Esophagus squamous epithelium (tissue), 4 donors: ENCODE measurements around the gene SMTN.

Source experiments
- POLR2A ChIP-seq, 4 donors: fragments of 450-650 bp; IDR thresholded peaks; one replicate each; pipeline ENCODE4 v1.6.1; 2017; ENCODE audit warnings: antibody characterized with exemption in 4 of 4, mild to moderate bottlenecking in 4 of 4, moderate library complexity in 3 of 4
- TF ChIP-seq, protein P1 (sequence below), 6 experiments: fragments of 450-650 bp in 4 of 6; fragments of 200-600 bp in 2 of 6; sonication (generic) in 2 of 6; IDR thresholded peaks; one replicate each; pipeline ENCODE4 v1.5.1; 2016 to 2019; ENCODE audit warnings: antibody characterized with exemption in 6 of 6, mild to moderate bottlenecking in 4 of 6, moderate library complexity in 4 of 6

DNA sequence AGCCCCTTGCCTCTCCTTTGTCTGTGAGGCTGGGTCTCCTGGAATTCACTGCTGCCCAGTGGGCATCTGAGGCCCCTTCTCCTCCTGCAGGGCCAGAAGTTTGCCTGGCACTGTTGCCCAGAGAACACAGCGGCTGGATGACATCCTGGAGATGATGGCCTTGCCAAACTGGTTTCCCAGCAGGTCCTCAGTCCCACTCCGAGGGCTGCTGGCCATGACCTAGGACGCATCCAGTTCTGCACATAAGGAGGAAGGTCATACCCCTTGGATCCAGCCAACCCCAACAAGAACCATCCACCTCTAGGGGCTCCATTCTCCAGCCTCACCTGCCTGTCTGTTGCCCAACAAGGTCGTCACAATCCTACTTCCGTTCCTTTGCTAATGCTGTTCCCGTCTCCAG lies 3.4 kb upstream of the SMTN start:
- TF ChIP-seq POLR2A (IDR thresholded peaks at IDR 0.05), result no peak
- TF ChIP-seq, protein P1, sequence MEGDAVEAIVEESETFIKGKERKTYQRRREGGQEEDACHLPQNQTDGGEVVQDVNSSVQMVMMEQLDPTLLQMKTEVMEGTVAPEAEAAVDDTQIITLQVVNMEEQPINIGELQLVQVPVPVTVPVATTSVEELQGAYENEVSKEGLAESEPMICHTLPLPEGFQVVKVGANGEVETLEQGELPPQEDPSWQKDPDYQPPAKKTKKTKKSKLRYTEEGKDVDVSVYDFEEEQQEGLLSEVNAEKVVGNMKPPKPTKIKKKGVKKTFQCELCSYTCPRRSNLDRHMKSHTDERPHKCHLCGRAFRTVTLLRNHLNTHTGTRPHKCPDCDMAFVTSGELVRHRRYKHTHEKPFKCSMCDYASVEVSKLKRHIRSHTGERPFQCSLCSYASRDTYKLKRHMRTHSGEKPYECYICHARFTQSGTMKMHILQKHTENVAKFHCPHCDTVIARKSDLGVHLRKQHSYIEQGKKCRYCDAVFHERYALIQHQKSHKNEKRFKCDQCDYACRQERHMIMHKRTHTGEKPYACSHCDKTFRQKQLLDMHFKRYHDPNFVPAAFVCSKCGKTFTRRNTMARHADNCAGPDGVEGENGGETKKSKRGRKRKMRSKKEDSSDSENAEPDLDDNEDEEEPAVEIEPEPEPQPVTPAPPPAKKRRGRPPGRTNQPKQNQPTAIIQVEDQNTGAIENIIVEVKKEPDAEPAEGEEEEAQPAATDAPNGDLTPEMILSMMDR (IDR thresholded peaks at IDR 0.05), result no peak
